Kidney epithelial cell (primary cell): ENCODE results near the gene CALD1. TPM values are rescaled to one million over a fixed set of nuclear protein-coding genes. Genes with fewer than 3 reads are reported as not detected.

Experiments
- DNase-seq: peaks from one replicate; pipeline ENCODE4 v3.0.0-alpha.2; 2010; ENCODE audit warnings: low read depth
- H3K27me3 ChIP-seq: 2 replicates; pipeline ENCODE4 v1.6.0; 2011; ENCODE audit warnings: low read length; ENCODE audit not compliant: control insufficient read depth, insufficient read depth
- H3K36me3 ChIP-seq: 2 replicates; pipeline ENCODE4 v1.5.1; 2011; ENCODE audit warnings: low read length; ENCODE audit not compliant: control insufficient read depth, insufficient read depth
- H3K4me3 ChIP-seq: 2 replicates; pipeline ENCODE4 v1.5.1; 2011; ENCODE audit warnings: low read depth, mild to moderate bottlenecking, control low read depth, low read length
- CTCF ChIP-seq: IDR thresholded peaks from 2 replicates; pipeline ENCODE4 v1.5.1; 2011; ENCODE audit warnings: mild to moderate bottlenecking, moderate library complexity, low read length, control low read depth, inconsistent platforms; ENCODE audit not compliant: insufficient read depth, poor library complexity, severe bottlenecking
- total RNA-seq: library from RNA; depleted of rRNA; stranded (reverse); fragments of >200 nt; gene quantifications from 2 replicates; pipeline ENCODE4 v1.2.3, GENCODE V29; 2015

The CALD1 gene, protein sequence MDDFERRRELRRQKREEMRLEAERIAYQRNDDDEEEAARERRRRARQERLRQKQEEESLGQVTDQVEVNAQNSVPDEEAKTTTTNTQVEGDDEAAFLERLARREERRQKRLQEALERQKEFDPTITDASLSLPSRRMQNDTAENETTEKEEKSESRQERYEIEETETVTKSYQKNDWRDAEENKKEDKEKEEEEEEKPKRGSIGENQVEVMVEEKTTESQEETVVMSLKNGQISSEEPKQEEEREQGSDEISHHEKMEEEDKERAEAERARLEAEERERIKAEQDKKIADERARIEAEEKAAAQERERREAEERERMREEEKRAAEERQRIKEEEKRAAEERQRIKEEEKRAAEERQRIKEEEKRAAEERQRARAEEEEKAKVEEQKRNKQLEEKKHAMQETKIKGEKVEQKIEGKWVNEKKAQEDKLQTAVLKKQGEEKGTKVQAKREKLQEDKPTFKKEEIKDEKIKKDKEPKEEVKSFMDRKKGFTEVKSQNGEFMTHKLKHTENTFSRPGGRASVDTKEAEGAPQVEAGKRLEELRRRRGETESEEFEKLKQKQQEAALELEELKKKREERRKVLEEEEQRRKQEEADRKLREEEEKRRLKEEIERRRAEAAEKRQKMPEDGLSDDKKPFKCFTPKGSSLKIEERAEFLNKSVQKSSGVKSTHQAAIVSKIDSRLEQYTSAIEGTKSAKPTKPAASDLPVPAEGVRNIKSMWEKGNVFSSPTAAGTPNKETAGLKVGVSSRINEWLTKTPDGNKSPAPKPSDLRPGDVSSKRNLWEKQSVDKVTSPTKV
- total RNA-seq = 242 and 255 TPM in 2 replicates

DNA sequence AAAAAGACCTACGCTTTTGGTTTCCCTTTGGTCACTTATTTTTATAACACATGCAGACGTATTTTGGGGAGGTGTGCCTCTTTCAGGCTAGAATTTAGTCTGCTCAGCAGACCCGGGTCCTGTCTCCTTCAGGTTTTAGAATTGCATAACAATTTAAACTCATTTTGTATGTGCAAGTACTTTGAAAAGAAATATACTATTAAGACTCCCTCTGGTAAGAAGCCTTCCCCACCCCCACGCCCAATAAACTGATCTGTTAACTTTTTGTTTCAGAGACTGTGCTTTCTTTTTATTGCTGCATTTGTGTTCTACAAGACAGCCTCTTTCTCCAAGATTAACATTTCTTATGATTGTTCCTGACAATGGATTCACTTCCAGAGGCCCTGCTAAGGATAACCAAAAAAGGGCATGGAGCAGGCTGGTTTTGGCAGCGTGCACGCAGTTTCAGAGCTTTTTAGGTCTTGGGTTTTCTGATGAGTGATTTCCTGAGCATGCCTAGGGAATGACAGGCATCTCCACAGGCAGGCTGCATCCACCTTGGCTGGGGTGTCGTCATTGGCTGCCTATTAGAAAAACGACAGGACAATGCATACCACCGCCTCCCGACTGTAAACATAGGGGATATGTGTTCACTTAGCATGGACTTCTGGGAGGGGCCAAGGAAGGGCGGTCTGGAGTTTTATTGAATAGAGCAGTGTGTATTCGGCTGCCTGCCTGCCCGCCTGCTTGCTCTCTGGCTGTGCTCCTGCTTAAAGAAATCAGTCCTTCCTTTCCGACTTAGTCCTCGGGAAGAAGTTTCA, at the start of gene CALD1:
TSS of gene CALD1 (plus strand) at position 694 of the 800 bp plus-strand sequence. CDS start 88,100 bp downstream, outside the sequence.
- H3K36me3 ChIP-seq = peaks cover 3% of the 10 kb centered on the region
- TF ChIP-seq CTCF = no peak
- H3K4me3 ChIP-seq = peak within 1 kb of the TSS; percentile 55
- H3K27me3 ChIP-seq = no peaks in the 10 kb centered on the region
- DNase-seq = peak; percentile 98

- DNase-seq = no peak
- no peaks in the 10 kb centered on the region for H3K36me3 ChIP-seq
- no peak overlapping the region for H3K4me3 ChIP-seq
- TF ChIP-seq CTCF = no peak
- H3K27me3 ChIP-seq = no peaks in the 10 kb centered on the region
Observed at GRCh38 chr7:134729895-134730294, 49.5 kb upstream of the CALD1 start.

DNA sequence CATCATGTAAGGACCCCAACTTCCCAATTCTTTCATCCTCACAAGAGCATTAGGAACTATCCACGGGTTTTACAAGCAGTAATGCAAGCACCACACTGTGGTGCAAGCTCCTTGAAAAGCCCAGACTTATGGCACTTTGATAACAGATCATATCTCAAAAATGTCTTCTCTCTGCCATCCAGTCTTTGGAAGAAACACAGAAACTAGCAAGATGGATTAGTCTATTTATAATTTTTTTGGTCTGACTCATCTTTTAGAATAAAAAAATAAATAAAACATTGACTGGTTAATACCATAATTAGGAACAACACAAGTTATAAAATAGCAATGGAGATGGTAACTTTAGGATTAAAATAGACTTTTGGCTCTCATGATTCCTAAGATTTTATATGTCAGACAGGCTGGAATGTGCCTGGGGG, 49.0 kb upstream of the CALD1 start:
- DNase-seq = no peak
- no peaks in the 10 kb centered on the region for H3K36me3 ChIP-seq
- H3K27me3 ChIP-seq = no peaks in the 10 kb centered on the region
- TF ChIP-seq CTCF = no peak
- H3K4me3 ChIP-seq = no peak overlapping the region

DNA sequence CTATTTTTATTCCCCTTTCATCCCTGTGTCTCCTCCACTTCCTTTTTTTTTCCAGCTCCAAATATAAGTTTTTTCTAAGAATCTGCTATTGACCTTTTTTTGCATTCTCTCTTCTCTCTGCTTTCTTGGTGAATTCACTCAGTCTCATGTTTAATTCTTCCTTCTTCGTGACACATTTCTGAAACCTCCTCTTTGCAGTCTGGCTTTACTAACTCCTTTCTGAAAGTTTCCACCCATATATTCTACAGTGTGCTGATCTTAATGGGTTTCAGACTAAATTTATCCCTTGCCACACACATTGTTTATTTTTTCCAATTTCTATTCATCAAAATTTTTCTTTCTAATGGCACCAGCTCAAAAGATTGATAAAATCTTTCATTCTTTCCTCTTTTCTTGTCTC, 47.8 kb upstream of the CALD1 start:
- TF ChIP-seq CTCF = no peak
- no peak for DNase-seq
- H3K4me3 ChIP-seq = no peak overlapping the region
- no peaks in the 10 kb centered on the region for H3K27me3 ChIP-seq
- no peaks in the 10 kb centered on the region for H3K36me3 ChIP-seq

- H3K4me3 ChIP-seq = no peak overlapping the region
- DNase-seq = no peak
- no peaks in the 10 kb centered on the region for H3K27me3 ChIP-seq
- no peaks in the 10 kb centered on the region for H3K36me3 ChIP-seq
- TF ChIP-seq CTCF = no peak
Observed at GRCh38 chr7:134732728-134733127, 46.7 kb upstream of the CALD1 start.
